PFSK-1 (cell line): ENCODE data around the gene PLB1.

Experiments used
- FOXP2 ChIP-seq: optimal IDR thresholded peaks from 2 replicates; pipeline ENCODE3; 2011; ENCODE audit warnings: borderline replicate concordance, control low read depth, inconsistent platforms; ENCODE audit not compliant: insufficient read depth; ENCODE audit errors: extremely low read length, extremely low read depth
- POLR2AphosphoS5 ChIP-seq: IDR thresholded peaks from 2 replicates; pipeline ENCODE4 v1.6.1; 2012; ENCODE audit warnings: low read depth, mild to moderate bottlenecking, control low read depth, low read length, moderate library complexity
- SIN3A ChIP-seq: IDR thresholded peaks from 2 replicates; pipeline ENCODE4 v1.6.1; 2012; ENCODE audit warnings: mild to moderate bottlenecking, low read length, moderate library complexity, borderline replicate concordance; ENCODE audit not compliant: insufficient read depth
- TAF1 ChIP-seq: IDR thresholded peaks from 2 replicates; pipeline ENCODE4 v1.6.1; 2012; ENCODE audit warnings: low read length, control low read depth, borderline replicate concordance; ENCODE audit not compliant: insufficient read depth

DNA sequence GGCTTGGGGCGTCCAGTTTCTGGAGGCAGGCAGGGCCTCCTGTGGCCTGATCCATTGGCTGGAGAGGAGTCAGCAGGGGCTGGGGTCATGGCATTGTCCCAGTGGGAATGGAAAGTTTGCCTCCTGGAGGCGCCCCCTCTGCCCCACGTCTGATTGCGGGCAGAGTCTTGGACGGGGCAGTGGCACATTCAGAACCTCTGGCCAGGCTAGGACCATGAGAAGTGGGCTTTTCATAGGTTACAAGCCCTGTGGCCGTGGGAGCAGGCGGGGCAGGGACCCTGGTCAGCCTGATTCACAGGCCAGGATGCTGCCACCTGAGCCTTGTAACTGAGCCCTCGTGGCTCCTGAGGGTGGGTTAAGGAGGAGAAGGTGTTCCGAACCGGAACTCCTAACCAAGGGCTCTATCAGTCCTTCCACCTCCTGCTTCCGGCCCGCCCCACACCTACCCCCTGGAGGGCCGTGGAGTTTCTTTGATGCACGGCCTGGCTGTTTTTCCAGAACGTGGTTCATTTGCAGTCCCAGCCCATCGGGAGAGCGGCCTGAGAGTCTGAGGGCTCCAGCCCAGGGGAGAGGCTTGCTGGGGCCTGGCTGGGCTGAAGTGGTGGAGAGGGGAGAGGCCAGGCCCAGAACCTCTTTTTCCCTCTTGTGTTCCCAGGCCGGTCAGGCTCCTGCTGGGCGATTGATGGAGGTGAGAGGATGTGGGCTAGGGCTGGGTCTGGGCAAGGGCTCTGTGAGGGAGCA is 43.9 kb upstream of the PLB1 start:
- TF ChIP-seq SIN3A = no peak
- TF ChIP-seq POLR2AphosphoS5 = no peak
- no peak for TF ChIP-seq FOXP2
- no peak for TF ChIP-seq TAF1
